Stimulated activated CD8-positive, alpha-beta memory T cell treated with anti-CD3 and anti-CD28 coated beads, Interleukin-7, amount 100 ng/mL, for 24 hours (primary cell): ENCODE measurements around the gene ZFHX2.

Experiments
- DNase-seq: peaks from one replicate; pipeline ENCODE4 v3.0.0-alpha.2; 2020; ENCODE audit warnings: low read depth

Gene ZFHX2

DNA sequence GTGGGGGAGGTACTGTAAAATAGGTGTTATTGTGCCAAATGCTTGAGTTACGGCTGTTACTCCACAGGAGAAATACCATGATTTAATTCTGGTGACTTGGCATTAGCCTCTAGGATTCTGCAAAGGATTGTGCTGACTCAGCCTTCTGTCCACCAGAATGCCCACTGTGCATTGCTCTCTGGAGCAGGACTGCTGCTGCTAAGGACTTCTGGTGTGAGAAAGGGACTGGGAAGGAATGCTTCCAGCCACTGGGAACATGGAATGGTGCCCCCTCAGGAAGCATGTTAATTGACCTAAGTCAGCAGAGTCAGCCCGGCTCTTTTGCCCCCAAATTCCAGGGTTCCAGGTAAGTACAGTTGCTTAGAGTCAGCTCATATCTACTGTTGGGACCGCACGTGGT is 32.9 kb downstream of the ZFHX2 start:
- DNase-seq: no peak

DNA sequence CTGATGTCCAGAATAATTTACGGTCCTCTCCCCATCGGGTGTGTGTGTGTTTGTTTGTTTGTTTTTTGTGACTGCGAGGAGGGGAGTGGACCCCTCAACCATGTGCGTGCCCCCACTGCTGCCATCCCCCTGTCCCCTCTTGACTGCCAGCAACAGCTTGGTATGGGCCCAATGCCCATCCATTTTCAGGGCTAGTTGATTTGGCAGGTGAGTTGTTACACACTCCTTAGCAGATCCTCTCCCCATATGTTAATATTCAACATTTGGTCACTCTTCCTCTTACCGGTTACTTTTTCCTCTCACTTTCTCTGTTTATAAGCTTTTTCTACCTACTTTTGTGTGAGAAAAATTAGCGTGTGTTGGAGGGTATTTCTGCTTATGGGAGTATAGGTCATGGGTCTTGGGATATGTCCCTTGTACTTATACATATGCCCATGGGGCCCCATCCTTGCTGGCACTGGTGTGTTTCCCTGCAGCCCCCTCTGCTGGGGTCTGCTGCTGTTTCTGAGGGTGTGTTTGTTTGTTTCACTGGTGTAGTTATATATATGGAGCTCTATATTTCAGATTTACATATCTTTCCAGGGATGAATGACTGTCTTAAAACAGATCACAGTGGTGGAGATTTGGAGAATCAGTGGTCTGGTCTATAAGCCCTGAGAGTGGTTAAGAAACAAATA is 33.8 kb downstream of the ZFHX2 start:
- DNase-seq: no peak

DNA sequence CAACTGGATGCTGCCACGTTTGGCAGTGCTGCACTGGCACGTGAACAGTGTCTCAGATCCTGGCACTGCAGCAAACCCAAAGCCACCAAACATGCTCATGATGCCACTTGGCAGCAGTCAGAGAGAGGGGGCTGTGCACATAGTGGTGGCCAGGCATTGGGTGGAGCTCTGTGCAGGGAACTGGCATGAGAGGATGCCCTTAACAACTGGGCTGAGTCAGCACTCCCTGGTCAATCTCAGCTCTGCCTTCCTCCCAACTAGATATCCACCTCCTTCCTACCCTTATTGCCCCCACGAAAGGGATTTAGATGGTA is 37.0 kb downstream of the ZFHX2 start:
- DNase-seq: no peak

DNA sequence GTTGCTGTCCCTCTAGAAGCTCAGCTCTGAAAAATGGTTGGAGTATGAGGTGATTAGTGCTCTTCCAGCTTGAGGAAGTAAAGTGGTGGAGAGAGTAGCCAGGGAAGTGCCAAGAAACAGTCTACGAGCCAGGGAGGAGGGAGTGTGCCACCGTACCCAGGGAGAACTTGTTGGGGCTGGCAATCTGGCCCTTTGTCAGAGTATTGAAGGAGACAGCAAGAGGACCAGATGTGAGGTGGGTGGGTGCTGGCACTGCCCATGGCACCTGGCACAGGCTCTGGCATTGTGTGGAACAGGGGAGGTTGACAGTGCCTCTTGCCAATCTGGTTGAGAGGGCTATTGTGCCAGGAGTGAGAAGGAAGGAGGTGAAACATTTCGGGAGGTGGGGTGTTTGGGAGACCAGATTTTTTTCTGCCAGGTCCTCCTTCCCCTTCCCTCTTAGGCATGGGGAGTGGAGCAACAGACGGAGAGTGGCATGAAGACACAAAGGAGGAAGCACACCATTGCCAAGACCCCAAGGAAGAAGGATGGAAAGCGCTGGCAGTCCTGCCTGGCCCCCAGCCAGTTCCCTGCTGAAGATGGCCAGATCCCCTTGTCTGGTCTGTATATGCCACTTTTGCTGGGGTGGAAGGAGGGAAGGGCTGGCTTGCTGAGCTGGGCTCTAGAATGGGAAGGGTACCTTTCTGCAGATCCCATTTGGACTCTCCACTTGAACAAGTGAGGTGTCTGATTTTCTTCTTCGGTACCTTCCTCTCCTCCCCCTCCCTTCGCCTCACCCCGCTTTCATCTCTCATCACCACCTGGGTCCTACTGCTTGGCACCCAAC is 37.5 kb downstream of the ZFHX2 start:
- no peak for DNase-seq

DNA sequence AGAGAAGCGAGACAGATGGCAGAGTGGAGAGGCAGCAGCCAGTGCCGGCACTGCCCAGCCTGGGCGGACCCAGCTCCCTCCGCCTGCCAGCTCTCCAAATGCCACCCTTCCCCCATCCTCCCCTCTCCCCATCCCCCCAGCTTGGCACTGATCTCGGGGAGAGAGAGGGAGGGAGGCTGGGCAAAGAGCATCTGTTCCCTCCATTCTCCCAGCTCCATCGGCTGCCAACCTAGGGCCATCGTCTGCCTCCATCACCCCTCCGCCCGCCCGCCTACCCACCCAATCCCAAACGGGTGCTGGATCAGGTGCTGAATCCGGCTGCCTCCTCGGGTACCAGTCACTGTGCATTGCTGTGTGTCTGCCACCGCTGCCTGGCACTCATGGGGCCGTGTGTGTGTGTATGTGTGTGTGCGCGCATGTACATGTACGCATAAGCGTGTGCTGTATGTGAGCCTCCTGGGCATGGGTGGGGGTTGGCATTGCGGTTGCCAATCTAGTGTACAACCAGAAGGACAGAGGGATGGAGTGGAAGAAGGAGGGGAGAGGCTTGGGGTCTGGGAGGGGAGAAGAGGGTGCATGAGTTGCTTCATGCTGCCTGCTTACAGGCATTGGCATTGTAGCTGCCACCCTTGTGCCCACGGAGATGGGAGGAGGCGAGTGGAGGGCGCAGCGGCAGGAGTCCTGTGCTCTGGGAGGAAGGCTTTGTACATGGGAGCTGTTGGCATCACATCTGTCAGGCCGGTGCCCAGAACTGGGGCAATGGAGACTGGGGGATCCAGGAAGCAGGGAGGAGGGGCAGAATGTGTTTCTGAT is 38.4 kb downstream of the ZFHX2 start:
- no peak for DNase-seq

DNA sequence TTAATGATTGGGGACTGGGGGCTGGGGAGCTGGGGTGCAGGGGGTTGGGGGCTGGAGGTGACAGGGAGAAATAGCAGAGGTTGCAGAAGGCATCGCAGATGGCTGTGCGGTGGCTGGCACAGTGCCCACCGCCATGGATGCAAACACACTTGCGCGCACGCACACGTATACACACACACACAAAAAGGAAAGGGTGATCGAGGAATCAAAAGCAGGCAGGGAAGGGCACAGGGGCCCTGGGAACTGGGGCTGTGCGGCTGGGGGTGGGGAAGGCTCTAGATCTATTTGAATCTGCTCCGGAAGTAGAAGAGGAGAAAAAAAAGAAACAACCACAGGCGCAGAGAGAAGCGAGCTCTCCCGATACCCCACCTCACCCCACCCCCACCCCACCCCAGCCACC is 39.4 kb downstream of the ZFHX2 start:
- no peak for DNase-seq

DNA sequence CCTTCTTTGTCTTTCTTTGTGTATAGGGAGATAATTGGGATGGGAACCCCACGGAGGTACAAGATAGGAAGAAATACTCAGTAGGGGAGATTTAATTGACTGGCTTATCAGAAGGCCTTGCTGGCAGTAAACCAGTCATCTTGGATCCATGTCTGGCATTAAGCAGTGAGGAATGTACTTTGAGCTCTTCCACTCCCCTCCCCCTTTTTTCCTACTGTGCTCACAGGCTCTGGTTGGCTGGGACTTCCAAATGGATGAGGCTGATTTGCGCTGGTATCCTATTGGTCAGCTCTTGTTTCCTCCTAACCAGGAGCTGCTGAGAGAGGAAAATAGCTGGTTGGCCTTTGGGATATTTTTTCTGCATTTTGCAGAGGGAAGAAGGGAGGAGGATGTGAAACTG is 57.3 kb downstream of the ZFHX2 start:
- no peak for DNase-seq

DNA sequence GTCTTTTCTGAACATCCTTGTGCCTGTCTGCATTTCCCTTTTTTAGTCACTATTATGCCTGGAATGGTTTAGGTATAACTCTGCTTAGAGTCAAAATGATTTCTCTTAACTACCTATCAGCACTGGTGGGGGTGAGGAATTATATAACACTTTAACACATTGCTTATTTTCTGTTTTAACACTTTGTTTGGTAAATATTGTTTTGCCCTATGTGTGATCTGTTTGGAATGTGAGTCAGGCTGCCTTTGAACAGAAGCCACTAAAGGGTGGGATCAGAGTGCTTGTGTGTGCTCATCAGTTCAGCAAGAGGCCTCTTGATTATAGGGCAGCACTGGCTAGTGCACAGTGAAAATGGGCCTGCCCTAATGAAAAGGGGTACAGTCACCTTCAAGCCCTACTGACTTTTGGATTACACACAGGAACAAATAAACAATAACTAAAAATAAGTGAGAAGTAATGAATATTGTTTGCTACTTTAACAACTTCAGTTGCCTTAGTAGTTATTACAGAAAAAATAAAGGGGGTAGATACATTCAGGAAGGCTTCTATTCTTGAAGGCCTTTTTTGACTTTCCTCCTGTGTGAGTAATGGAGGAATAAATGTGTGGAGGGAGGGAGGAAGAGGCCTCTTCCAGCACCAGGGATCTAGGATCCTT is 58.8 kb downstream of the ZFHX2 start:
- DNase-seq: no peak

DNA sequence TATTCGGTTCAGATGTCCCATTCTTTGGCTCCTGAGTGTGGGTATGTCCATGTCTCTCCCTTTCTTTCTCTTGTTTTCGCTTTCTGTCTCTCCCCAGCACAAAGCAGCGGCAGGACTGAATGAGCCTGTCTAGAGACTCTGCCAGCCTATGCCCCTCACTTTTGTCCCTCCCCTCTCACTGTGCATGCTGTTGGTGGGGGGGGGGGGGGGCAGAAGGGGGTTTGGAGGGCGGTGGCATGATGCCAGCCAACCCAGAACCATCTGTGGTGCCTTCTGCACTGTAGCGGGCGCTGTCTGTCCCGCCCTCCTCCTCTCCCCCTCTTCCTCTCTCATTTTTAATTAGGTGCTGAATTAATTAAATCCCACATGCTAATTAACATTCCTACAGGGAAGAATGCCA is 64.3 kb downstream of the ZFHX2 start:
- DNase-seq: no peak

DNA sequence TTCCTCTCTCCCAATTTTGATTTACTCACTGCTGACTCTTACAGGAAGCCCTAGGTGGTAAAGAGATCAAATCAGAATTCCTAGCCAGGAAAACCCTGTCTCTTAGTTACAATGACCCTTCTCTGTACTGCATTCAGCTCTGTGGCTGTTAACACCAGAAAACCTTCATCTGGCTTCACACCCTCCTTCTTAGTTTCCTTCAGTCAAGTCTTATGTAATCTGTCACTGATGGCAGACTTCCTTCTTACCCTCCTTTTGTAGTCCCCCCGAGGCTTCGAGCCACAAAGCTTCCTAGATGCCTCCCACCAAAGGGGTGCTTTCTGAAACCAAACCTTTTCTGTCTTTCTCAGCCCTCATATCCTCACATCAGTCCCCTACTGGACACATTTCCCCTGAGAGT is 65.5 kb downstream of the ZFHX2 start:
- DNase-seq: no peak

DNA sequence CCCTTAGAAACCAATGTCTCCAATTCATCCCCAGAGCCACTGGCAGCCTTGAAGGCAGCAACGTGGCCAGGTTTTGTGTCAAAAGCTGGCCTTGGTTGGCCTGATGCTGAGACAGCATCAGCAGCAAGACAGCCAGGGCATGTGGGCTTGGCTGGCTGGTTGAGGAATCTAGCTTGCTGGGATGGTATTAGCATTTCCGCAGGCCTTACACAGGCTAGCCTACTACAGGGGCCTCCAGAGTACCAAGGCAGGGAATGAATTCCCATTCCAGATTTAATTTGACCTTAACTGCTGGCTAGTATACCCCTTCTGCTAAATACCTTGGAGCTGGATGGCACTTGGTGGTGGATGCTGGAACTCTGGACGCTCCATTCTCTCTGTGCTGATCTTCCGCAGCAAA is 66.2 kb downstream of the ZFHX2 start:
- no peak for DNase-seq

DNA sequence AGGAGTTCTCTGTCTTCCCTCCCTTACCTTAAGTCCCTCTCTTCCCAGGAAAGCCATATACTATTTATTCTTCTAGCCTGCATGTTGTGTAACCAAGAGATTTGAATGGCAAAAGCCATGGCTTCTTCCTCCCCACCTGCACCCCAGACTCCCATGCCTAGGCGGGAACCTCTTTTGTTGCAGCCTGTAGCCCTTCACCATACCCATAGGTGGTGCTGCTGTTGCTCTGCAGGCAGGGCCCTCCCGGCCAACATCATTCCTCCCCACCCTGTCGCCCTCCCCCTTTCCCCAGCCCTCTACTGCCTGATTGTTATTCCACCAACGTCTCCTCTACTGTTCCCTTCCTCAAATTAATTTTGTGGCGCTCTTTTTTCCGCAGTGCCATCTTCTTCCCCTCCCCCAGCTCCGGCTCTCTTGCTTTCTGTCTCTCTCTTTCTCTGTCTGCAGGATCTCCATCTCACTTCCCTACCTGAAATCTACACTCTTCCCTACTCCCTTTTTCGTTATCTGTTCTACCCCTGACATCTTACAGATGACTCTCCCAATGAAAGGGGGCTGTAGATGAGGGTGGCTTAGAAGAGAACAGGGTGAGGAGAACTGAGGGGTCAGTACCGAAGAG is 68.2 kb downstream of the ZFHX2 start:
- no peak for DNase-seq

DNA sequence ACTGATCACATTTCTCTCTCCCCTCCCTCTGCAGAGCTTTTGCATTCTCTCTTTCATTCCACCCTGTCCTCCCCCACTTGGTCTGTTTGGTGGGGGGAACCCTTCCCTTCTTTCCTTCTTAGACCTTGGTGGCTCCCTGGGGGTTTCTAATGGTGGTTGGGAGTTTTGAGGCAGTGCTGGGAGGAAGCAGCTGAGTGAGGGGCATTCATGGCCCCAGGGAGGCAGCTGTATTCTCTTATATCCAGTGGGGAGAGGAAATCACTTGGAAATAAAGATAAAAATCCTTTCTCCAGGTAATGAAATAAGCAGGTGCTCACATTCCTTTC is 68.8 kb downstream of the ZFHX2 start:
- DNase-seq: no peak

DNA sequence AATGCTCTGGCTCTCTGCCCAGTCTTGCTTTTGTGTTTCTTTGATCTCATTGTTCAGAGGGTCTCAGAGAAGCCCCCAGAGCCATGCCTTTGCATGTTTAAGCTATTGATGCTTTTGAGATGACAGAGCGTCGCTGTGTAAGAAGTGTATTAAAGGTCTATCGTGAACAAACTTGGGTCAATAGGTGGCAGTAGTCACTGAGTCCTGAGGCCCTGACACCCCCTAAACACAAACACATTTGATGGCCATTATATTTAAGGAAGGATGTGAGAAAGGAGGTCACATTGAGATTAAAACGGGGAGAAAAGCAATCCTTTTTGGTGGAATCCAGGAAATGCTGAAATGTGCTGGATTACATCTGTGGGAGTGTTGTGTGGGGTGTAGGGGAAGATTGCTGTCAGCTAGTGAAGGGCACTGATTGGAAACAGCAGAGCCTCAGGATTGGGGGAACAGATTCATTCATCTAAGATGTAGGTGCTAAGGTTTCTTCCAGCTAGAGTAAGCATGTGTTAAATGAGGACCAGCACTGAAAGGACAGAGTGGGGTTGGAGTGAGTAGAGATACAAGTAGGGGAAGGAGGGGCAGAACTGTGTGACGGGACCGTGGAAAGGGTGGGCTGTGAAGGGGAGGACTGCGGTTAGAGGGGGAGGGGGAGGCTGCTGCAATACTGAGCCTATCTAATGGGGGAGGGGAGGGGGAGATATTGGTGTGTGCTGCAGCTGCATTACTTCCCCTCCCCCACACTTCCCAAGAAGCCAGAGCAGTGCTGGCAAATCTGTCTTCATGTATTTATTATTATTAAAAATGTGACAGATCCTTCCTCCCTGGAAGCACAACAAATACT is 69.4 kb downstream of the ZFHX2 start:
- no peak for DNase-seq

DNA sequence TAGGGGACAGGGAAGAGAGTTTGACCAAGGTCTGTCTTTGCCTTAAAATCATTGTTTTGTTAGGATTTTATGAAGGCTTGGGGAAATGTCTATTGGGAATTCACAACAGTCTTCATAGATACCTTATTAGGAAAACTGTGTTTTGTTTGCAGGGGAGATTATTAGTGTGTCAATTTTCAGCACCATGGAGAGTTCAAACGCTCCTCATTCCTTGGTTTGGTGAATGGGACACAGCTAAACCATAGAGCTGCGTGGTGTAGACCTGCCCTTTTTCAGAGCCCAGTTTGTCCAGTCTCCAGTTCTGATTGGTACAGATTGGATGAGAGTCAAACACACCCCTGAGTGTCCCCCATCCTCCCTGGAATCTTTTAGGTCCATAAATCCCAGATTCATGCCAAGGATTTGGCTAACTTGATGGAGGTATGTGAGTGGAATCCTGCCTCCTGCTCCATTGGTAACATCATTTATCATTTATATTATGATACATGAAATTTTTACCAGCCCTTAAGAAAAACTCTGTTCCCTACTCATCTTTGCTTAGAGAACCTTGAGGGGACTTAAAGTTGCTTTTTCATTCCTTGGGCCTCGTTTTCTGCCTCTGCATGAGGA is 70.1 kb downstream of the ZFHX2 start:
- DNase-seq: no peak

DNA sequence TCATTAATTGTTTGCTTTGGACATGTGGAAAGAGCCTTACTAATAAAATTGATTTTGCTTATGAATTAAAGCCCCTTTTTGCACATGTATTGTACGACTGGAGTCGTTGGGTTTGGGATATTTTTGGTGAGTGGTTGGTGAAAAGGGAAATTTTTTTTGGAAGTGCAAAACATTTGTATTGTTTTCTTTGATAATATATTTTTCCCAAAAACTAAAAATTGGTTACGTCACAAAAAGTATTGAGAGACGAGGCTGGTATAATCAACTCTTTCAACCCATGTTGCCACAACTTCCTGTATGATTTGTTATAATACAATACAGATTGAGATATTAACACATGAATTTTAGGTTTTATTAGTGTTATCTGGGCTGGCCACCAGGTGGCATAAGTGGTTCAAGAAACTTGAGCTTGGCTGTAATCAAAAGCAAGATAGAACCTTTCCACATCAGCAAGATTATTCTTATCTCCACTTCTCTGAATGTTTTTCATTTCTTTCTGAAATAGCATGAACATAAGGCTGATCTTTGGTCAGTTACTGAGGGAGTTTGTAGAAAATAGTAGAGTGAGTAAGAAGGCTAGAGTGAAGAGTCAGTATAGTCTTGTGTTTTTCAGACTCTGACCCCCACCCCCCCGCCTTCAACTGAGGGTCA is 73.3 kb downstream of the ZFHX2 start:
- peak; percentile 29 for DNase-seq

DNA sequence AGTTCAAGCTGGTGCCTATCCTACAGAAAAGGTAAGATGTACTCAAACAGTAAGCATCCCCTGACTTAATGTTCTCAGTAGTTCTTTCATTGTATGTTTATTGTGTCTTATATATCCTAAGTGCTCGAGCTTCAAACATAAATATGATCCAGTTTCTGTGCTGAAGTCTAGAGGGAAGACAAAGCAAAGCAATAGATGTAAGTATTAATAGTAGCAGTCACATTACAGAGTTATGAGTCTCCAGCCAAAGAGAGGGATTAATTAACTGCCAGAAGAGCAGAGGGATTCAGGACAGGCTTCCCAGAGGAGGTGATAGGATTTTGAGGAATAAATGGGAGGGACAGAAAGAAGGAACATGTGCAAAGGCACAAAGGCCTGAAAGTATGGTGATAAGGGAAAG is 80.6 kb downstream of the ZFHX2 start:
- no peak for DNase-seq
